ENCODE results near the gene PSENEN.

Gene PSENEN, protein sequence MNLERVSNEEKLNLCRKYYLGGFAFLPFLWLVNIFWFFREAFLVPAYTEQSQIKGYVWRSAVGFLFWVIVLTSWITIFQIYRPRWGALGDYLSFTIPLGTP

DNA sequence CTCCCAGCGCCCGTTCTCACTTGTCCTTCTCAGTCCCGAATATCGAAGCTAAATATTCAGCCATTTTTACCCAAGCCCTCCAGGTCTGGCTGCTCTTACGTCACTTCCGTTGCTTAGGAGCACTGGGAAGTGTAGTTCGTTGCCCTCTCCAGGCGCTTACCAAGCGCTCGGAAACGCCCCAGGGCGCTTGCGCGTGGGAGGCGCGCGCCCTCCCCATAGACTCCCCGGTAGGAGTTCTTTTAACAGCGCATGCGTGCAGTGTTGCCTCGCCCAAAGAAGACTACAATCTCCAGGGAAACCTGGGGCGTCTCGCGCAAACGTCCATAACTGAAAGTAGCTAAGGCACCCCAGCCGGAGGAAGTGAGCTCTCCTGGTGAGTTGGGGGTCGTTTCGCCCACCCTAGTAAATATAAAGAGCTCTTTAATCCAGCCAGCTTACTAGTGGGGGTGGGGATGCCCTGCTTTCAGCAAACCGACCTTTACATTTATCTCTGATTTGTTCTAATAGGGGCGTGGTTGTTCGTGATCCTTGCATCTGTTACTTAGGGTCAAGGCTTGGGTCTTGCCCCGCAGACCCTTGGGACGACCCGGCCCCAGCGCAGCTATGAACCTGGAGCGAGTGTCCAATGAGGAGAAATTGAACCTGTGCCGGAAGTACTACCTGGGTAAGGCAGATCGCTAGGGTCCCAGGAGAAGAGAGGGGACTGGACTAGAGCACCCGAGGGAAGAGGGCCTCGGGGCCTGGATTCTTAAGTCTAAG lies at the start of gene PSENEN, which contains the start of gene U2AF1L4:
TSS of gene PSENEN (plus strand) at position 324 of the 759 bp plus-strand sequence. CDS start at position 604, 280 bp downstream.
TSS of gene U2AF1L4 (minus strand) at position 91 of the 759 bp plus-strand sequence. CDS start at position 64, 27 bp downstream.
- DNase-seq (ENCODE audit: low spot score): peak; percentile 100

DNA sequence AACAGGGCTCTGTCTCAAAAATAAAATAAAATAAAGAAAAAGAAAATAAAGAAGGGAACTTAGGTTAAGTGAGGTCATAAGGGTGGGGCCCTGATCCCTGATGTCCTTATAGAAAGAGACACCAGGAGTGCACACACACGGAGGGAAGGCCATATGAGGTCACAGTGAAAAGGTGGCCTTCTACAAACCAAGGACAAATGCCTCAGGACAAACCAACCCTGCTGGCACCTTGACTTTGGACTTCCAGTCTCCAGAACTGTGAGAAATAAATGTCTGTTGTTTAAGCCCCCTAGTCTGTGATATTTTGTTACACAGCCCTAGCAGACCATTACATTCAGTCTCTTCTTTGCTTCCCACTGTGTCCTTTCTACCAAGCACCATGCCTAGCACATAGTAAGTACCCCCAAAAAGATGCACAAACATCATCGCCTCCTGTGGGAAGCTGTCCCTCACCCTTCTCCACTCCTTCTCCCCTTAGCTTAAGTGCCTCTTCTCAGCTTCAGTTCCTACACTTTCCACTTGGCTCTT lies 49.5 kb upstream of the PSENEN start:
- no peak for DNase-seq (ENCODE audit: low spot score)

DNA sequence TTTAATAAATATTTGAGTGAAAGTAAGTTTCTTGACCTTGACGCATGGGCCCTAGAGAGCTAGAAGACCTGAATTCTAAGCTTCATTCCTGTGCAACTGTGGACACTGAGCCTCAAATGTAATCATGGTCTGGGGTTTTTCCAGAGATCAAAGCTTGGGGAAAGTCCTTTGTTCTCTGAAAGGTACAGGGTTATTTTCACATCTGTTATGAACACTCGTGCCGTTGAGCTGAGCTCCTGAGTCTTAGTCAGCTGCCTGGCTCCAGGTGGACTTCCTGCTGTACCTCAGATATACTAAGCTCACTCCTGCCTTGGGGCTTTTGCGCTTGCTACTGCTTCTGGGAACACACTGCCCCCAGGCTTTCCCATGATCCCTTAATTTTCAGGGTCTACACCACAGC lies 48.6 kb upstream of the PSENEN start:
- no peak for DNase-seq (ENCODE audit: low spot score)

DNA sequence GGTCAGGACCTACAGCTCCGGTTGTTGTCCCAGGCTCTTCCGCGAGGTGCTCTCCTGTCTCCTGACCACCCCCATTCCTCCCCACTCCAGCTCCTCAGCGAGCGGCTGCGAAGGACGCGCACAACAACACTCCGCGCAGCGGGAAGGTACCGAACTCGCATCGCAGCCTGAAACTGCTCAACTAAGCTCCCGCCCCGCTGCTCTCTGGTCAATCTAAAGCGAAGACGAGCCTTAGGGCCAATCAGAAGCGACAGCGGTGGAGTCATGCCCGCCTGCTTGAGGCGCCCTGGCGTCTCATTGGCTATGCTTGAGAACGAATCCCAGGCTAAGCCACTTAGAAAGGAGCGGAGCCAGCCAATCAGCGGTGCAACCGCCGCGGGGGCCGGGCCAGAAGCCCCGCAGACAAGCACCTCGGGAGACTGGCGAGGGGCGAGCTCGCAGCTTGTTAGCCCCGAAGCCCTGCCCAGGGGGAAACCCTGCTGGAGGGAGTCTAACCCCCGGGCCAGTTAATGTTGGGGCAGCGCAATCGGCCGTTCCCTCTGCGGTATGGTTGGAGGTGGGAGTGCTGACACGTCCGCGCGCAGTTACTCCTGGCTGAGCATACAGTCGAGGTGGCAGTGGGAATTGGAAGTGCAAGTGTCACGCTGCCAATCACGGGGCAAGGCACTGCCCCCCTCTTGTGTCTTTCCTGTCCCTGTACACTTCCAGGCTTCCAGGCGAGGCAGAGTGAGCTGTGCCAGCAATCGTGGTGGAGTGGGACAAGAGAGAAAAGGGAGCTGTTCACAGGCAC lies 43.0 kb upstream of the PSENEN start:
- DNase-seq (ENCODE audit: low spot score): peak; percentile 93

DNA sequence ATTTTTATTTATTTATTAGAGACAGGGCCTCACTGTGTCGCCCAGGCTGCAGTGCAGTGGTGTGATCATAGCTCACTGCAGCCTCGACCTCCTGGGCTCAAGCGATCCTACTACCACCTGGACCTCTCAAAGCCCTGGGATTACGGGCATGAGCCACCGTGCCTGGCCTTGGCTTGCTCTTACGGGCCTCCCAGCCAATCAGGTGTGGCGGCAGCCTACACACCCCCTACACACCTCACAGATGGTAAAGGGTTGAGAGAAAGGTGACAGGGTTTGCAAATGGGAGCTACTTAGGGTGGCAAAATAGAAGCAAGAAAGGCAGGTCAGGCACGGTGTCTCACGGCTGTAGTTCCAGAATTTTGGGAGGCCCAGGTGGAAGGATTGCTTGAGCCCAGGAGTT lies 42.1 kb upstream of the PSENEN start:
- no peak for DNase-seq (ENCODE audit: low spot score)

DNA sequence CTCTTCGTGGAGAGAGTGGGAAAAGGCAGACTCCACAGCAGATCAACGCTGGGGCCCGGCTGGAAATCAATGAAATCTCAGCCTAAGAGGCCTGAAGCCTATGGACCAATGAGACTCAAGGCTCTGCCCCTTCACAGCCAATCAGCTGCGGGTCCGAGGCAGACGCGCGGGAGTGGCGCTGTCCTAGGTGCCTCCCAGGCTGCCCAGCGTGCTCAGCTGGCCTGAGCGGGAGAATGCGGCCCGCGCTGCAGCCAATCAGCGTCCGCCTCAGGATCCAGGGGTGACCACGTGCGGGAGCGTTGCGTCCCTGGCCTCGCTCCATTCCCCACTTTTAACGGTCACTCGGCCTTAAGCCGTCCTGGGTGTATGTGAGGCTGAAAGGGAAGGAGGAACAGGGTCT lies 41.2 kb upstream of the PSENEN start, which contains the start of gene ZBTB32:
TSS of gene ZBTB32 (plus strand) at position 341 of the 400 bp plus-strand sequence. CDS start 10,069 bp downstream, outside the sequence.
- no peak for DNase-seq (ENCODE audit: low spot score)

DNA sequence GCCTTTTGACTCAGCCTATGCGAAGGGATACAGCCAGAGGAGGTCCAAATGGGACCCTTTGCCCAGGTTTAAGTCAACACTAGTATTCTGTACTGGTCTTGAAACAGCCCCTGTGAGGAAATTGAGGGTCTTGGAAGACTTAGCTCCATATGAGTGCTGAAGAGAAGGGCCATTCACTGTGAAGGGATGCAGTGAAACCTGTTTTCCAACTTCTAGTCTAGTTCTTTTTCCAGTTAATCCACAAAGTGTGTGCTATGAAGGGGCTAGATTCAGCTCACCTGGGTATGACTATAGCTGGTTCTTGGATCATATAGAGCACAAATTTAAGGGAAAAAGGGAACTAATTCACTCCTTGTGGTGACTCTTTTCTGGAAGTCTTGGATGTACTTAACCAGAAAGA lies 37.1 kb upstream of the PSENEN start:
- DNase-seq (ENCODE audit: low spot score): no peak

DNA sequence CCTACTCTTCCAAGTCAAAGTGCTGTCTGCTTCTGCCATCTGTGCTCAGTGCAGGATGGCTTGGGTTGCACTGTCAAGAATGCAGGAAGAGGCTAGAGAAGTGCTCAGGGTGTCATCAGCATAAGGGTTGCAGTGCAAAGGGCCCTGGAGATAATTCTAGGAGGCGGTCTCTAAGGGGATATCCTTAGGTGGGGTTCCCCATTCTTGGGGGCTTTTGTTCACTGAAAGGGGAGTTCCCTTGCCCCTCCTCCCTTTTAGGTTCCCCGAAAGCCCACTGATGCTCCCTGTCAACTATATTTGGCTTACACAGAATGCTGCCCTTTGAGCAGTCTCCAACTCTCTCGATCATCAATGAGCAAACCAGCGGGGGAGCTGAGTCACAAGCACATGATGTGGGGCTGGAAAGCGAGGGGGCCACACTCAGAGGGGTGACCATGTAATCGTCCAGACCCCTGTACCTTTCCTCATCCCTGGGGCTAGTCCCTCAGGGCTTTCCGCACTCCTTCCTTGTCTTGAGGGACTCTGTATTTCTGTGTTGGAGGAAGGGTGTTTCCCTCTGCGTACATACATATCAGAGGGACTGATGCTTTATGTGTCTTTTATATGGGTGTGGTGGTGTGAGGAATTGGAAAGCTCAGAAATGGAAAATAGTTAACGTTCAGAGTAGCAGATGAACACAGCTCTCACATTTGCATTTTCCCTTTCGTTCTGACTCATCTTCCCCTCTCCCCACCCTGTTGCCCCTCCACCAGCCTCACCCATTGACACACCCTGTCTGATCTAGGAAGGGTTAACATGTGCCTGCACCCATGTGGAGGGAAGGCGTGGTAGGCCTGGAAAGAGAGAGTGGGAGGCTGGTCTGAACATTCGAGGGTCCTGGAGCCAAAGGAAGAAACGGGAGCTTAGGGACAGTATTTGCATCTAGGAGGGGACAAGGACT lies 34.4 kb upstream of the PSENEN start:
- DNase-seq (ENCODE audit: low spot score): no peak

DNA sequence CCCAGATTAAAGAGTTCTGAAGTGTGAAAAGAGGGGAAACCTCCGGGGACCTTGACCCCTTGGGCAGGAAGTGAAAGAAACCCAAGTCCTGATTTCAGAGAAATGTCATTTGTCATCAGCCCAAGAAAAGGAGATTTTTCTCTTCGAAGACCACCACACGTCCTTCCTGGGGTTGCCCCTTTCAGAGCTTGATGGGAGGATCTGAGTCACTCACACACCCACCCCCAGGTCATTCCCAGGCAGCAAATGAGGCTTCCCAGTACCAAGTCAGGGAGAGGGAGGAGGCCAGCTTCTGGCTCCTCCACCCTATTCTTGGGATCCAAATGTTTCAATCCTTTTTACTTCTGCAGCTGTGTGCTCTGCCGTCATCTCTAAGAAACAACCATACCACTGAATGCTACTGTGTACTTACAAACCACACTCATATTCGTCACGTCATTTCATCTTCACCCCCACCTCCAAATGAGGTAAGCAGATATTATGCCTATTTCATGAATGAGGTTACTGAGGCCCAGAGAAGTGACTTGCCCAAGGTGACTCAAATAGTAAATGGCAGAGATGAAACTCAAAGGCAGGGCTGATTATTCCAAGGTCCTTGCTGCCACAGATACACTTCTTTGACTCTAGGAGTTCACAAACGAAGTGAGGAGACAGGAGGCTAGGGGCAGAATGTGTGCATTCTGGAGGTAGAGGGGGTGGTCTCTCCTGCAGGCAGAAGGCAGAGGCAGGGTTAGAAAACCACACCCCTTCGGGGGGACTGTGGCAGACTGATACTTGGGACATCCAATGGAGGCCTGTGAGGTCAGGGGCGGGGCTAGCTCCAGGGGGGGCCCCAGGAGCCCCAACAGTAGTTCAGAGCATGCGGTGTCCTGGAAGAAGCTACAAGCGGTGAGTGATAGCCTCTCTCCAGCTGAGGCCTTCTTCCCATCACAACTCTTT lies 32.6 kb upstream of the PSENEN start:
- DNase-seq (ENCODE audit: low spot score): peak; percentile 25

DNA sequence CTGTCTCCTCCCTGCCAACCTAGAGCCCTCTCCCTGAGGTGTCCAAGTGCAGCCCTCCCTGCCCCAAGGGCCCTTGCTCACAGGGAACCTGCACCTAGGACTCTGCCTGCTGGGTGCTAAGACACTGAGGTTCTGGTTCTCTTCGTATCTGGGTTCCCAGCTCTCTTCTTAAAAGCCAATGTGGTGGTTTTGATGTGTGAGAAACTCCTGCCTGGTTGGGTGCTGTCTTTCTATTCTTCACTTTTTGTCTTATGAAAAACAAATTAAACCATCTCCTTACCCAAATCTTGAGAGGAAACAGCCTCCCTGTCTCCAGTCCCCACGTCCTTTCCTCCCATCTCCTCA lies 32.0 kb upstream of the PSENEN start:
- no peak for DNase-seq (ENCODE audit: low spot score)

DNA sequence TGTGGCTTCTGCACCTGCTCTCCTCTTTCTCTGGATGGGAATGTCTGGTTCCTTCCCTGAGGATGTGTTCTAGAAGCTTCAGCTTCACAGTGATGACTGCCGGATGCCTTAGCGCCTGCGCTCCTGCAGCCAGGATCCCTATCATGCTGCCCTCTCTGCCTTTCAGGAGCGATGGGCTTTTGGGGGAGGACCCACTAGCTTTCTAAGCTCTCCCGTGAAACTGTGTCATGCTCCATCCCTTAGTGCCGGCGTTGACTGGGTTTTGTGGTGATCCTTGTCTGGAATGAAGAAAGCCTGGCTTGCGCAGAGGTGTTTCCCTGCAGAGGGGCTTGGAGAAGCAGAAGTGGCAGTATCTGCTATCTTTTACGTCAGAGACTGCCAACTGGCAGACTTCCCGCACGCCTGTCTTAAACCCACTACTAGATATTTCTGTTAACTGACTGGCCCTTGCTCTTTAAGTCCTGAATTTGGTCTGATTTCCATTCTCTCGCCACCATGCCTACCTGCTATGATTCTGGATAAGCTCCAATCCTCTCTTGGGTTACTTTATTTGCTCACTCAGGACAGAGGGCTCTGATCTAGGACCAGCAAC lies 31.5 kb upstream of the PSENEN start:
- no peak for DNase-seq (ENCODE audit: low spot score)

DNA sequence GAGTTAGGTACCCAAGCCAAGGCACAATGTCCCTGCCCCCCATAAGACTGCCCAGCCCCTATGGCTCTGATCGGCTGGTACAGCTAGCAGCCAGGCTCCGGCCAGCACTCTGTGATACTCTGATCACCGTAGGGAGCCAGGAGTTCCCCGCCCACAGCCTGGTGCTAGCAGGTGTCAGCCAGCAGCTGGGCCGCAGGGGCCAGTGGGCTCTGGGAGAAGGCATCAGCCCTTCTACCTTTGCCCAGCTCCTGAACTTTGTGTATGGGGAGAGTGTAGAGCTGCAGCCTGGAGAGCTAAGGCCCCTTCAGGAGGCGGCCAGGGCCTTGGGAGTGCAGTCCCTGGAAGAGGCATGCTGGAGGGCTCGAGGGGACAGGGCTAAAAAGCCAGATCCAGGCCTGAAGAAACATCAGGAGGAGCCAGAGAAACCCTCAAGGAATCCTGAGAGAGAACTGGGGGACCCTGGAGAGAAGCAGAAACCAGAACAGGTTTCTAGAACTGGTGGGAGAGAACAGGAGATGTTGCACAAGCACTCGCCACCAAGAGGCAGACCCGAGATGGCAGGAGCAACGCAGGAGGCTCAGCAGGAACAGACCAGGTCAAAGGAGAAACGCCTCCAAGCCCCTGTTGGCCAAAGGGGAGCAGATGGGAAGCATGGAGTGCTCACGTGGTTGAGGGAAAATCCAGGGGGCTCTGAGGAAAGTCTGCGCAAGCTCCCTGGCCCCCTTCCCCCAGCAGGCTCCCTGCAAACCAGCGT lies 30.7 kb upstream of the PSENEN start:
- no peak for DNase-seq (ENCODE audit: low spot score)

DNA sequence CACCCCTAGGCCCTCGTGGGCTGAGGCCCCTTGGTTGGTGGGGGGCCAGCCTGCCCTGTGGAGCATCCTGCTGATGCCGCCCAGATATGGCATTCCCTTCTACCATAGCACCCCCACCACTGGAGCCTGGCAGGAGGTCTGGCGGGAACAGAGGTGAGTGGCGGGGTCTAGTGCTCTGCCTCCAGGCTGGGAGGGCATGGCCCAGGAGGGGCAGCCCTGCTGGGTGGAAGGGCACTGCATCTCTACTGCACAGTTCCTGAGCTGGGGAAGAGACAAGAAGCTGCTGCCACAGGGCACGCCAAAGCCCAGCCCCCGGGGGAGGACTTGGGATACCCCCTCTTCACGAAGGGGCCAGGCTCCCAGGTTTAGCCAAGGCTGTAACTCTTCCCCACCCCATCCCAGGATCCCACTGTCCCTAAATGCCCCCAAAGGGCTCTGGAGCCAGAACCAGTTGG lies 30.1 kb upstream of the PSENEN start:
- DNase-seq (ENCODE audit: low spot score): no peak

DNA sequence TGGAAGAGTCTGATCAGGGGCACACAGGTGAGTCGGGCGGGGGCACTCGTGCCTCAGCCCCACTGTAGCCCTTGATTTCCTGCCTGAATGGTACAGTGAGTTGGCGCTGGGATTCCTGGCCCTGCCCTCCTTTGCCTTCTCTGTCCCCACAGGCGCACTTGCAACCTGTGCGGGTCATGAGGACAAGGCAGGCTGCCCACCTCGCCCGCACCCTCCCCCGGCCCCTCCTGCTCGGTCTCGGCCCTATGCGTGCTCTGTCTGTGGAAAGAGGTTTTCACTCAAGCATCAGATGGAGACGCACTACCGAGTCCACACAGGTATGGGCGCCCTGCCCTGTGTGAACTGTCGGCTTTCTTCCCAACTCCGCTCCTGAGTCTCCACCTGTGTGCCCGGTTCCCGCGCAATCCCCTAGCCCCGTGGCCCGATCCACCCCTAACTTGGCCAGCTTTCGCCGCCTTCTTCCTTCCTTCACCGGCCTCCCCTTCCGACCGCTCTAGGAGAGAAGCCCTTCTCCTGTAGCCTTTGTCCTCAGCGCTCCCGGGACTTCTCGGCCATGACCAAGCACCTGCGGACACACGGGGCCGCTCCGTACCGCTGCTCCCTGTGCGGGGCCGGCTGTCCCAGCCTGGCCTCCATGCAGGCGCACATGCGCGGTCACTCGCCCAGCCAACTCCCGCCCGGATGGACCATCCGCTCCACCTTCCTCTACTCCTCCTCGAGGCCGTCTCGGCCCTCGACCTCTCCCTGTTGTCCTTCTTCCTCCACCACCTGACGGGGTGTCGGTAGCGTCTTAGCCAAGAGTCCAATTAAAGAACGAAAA lies 29.3 kb upstream of the PSENEN start:
- no peak for DNase-seq (ENCODE audit: low spot score)

DNA sequence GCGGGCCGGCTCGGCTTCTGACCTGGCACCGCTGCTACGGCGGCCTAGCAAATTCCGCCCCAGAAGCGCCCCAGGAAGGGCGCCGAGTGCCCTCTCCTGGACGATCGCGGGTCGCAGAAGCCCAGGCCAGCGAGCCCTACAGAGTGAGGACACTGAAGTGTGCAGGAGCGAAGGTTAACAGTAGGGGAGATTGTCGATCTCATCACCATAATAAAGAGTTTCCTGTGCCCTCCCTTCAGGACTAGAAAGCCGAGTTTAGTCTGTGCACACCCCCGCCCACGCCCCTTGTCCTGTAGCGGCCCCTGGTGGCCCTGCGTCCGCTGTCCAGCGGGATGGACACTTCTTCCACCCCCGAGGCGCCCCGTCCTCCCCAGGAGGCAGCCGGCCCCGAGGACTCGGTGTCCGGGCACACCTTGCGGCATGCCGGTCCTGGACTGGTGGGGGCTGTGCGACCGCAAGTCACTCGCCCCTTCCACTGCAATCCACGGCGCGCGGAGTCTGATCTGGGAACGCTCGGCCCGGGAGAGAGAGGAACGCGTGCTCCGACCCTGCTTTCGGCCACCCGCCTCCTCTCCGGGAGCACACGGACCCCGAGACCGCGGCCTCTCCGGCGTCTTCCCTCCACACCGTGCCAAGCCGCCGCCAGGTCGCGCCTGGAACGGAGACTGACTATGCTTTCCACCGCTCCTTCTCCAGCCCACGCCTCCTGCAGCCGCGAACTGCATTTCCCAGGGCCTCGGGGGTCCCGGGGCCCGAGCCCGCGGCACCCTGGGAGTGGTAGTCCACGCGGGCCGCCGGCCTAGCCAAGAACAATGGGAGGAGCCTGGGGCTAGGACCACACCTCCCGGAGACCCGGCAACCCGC lies 28.4 kb upstream of the PSENEN start:
- DNase-seq (ENCODE audit: low spot score): peak; percentile 87

DNA sequence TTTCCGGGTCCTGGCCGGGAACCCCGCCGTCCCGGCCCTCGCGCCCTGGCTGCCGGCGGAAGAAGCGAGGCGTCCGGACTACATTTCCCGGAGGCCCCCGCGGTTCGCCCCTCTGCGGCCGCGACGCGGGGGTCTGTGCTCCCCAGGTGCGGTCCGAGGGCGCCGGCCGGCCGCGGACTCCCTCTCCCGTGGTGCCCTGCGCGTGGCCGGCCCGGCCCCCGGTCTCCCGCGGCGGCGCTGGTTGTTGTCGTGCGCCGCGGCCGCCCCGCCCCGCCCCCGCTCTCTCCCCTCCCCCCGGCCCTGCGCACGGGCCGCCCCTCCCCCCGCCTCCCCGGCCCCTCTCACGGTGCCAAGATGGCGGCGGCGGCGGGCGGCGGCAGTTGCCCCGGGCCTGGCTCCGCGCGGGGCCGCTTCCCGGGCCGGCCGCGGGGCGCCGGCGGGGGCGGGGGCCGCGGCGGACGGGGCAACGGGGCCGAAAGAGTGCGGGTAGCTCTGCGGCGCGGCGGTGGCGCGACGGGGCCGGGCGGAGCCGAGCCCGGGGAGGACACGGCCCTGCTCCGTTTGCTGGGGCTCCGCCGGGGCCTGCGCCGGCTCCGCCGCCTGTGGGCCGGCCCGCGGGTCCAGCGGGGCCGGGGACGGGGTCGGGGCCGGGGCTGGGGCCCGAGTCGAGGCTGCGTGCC lies 27.6 kb upstream of the PSENEN start, which contains the start of gene KMT2B:
TSS of gene KMT2B (plus strand) at position 339 of the 680 bp plus-strand sequence. CDS start at position 355, 16 bp downstream.
- no peak for DNase-seq (ENCODE audit: low spot score)

All from hematopoietic multipotent progenitor cell treated with erythropoietin and hydrocortisone succinate and interleukin-3 and kit ligand, for 15 days (in vitro differentiated cells).